HepG2 (cell line): ENCODE data around the gene CRYZ. TPM values are rescaled to one million over a fixed set of nuclear protein-coding genes. Genes with fewer than 3 reads are reported as not detected.

Experiments
- ATAC-seq: fragments of 200-7000 bp; cut with Tn5 transposase; 3 replicates; pipeline ENCODE4 v1.9.1; 2020; ENCODE audit warnings: mild to moderate bottlenecking, moderate library complexity
- BruUV-seq: library from RNA; stranded (reverse); fragments of 400-500 nt; replicated peaks from 2 replicates; lab custom pipeline; 2021; lab: Mats Ljungman, UMichigan
- CTCF ChIA-PET: fragments of 300-600 bp; formaldehyde crosslinking; extraction: SDS; loops from one replicate; lab custom pipeline; 2021; ENCODE audit warnings: low total read pairs, inconsistent platforms, low intra/inter-chr PET ratio; lab: Yijun Ruan, JAX
- POLR2A ChIA-PET: fragments of 350-600 bp; sonication (Branson Sonifier 250); formaldehyde crosslinking; loops from one replicate; lab custom pipeline; 2020; ENCODE audit warnings: antibody characterized with exemption, inconsistent platforms; lab: Yijun Ruan, JAX
- DNase-seq: peaks from one replicate; pipeline ENCODE4 v3.0.0-alpha.2; 2015; ENCODE audit warnings: low spot score
- FAIRE-seq: peaks from 3 replicates; lab custom pipeline; 2011; peaks lifted over from hg19 to GRCh38; lab: Jason Lieb, UNC
- H2AFZ ChIP-seq: one replicate; pipeline ENCODE4 v1.6.1; 2011; ENCODE audit warnings: low read length, inconsistent platforms
- H3K27ac ChIP-seq: fragments of 300-600 bp; 3 replicates; pipeline ENCODE4 v1.8.0; 2011; ENCODE audit warnings: mixed run types, mild to moderate bottlenecking, mixed read lengths, low read length, inconsistent platforms; ENCODE audit not compliant: insufficient read depth; ENCODE audit errors: extremely low read length
- H3K27me3 ChIP-seq, 2 experiments: fragments of 200-600 bp in 1 of 2; 2 replicates in 1 of 2; 3 replicates in 1 of 2; pipeline versions ENCODE4 v1.6.0 to v1.8.0; 2011; ENCODE audit warnings: low read length in 2 of 2, mild to moderate bottlenecking in 2 of 2, moderate library complexity in 2 of 2, inconsistent platforms in 1 of 2; ENCODE audit not compliant: insufficient read depth in 2 of 2, control insufficient read depth in 1 of 2
- H3K36me3 ChIP-seq, 2 experiments: fragments of 200-600 bp in 1 of 2; replicated peaks in 1 of 2; 2 replicates in 1 of 2; 3 replicates in 1 of 2; pipeline versions ENCODE4 v1.5.1 to v1.8.0; 2011; ENCODE audit warnings: low read length in 2 of 2, inconsistent platforms in 1 of 2; ENCODE audit not compliant: insufficient read depth in 2 of 2, control insufficient read depth in 1 of 2
- H3K4me1 ChIP-seq: 2 replicates; pipeline ENCODE4 v1.5.1; 2012; ENCODE audit warnings: low read length, inconsistent platforms; ENCODE audit not compliant: insufficient read depth
- H3K4me2 ChIP-seq: 2 replicates; pipeline ENCODE4 v1.6.0; 2011; ENCODE audit warnings: low read depth, low read length, inconsistent platforms
- H3K4me3 ChIP-seq, 3 experiments: fragments of 200-600 bp in 1 of 3; sonication (generic), shearing (Covaris generic) in 1 of 3; replicated peaks in 1 of 3; 2 replicates each; pipeline ENCODE4 v1.5.1; 2011 to 2016; ENCODE audit warnings: low read length in 3 of 3, inconsistent platforms in 2 of 3, low read depth in 2 of 3, mild to moderate bottlenecking in 2 of 3, control low read depth in 1 of 3, mixed read lengths in 1 of 3; ENCODE audit not compliant: insufficient read depth in 1 of 3
- H3K79me2 ChIP-seq: one replicate; pipeline ENCODE4 v1.6.1; 2011; ENCODE audit warnings: low read length, inconsistent platforms; ENCODE audit not compliant: insufficient read depth
- H3K9ac ChIP-seq: 2 replicates; pipeline ENCODE4 v1.6.0; 2011; ENCODE audit warnings: mild to moderate bottlenecking, low read depth, low read length, inconsistent platforms; ENCODE audit not compliant: insufficient read depth
- H3K9me3 ChIP-seq: 2 replicates; pipeline ENCODE4 v1.5.1; 2012; ENCODE audit warnings: mild to moderate bottlenecking, low read length
- H4K20me1 ChIP-seq: 2 replicates; pipeline ENCODE4 v1.6.0; 2011; ENCODE audit warnings: inconsistent platforms, mild to moderate bottlenecking, low read length, moderate library complexity; ENCODE audit not compliant: insufficient read depth
- CEBPG ChIP-seq: IDR thresholded peaks from 2 replicates; pipeline ENCODE4 v1.6.1; 2016
- CTCF ChIP-seq: sonication (generic); formaldehyde crosslinking; IDR thresholded peaks from 2 replicates; pipeline ENCODE4 v1.5.0; 2020; ENCODE audit warnings: mild to moderate bottlenecking, missing genetic modification reagents, moderate library complexity
- MXD4 ChIP-seq: IDR thresholded peaks from 2 replicates; pipeline ENCODE4 v1.6.1; 2016; ENCODE audit warnings: mild to moderate bottlenecking, missing biosample characterization, missing genetic modification reagents
- RARG ChIP-seq: sonication (generic); formaldehyde crosslinking; IDR thresholded peaks from 2 replicates; pipeline ENCODE4 v1.4.0; 2020; ENCODE audit warnings: low read depth, mild to moderate bottlenecking, missing genetic modification reagents
- SP1 ChIP-seq, 2 experiments: fragments of 450-650 bp in 1 of 2; sonication (generic) in 1 of 2; formaldehyde crosslinking in 1 of 2; IDR thresholded peaks; 2 replicates each; pipeline versions ENCODE4 v1.4.0 to v1.6.1; 2016 to 2020; ENCODE audit warnings: missing genetic modification reagents in 1 of 2
- SP5 ChIP-seq: IDR thresholded peaks from 2 replicates; pipeline ENCODE4 v1.6.1; 2016; ENCODE audit warnings: low read depth, borderline replicate concordance
- ZBTB34 ChIP-seq: sonication (generic); formaldehyde crosslinking; IDR thresholded peaks from 2 replicates; pipeline ENCODE4 v1.8.0; 2022; ENCODE audit warnings: mild to moderate bottlenecking, missing genetic modification reagents
- ZNF143 ChIP-seq: sonication (generic); formaldehyde crosslinking; IDR thresholded peaks from 2 replicates; pipeline ENCODE4 v1.4.0; 2020; ENCODE audit warnings: missing genetic modification reagents
- ZNF343 ChIP-seq: sonication (generic); formaldehyde crosslinking; IDR thresholded peaks from 2 replicates; pipeline ENCODE4 v1.4.0; 2020; ENCODE audit warnings: mild to moderate bottlenecking, missing genetic modification reagents
- ZNF512 ChIP-seq: sonication (generic); formaldehyde crosslinking; IDR thresholded peaks from 2 replicates; pipeline ENCODE4 v1.4.0; 2020; ENCODE audit warnings: mild to moderate bottlenecking, missing genetic modification reagents
- ZNF704 ChIP-seq: sonication (generic); formaldehyde crosslinking; IDR thresholded peaks from 2 replicates; pipeline ENCODE4 v1.8.1; 2023; ENCODE audit warnings: mild to moderate bottlenecking, inconsistent platforms, moderate library complexity, missing genetic modification reagents, borderline replicate concordance
- WGBS: methylation state at CpG from one replicate; pipeline ENCODE4 v1.1.6; 2017; ENCODE audit warnings: low lambda C conversion rate; 5-methylcytosine and 5-hydroxymethylcytosine counted together
- in situ Hi-C: cut with HindIII; loops from 2 replicates; pipeline ENCODE4 v1.10.0; 2017; ENCODE audit warnings: low pct_unique_long_range_greater_than_20kb; ENCODE audit not compliant: extremely low pct_ligation_motif_present
- intact Hi-C: fragments of 100-400 bp; cut with micrococcal nuclease; formaldehyde crosslinking; loops from one replicate; pipeline ENCODE4 v1.10.0; 2022; ENCODE audit not compliant: unreplicated experiment
- polyA plus RNA-seq, 8 experiments: library from polyadenylated mRNA; depleted of rRNA in 3 of 8; stranded (reverse) in 7 of 8; unstranded in 1 of 8; fragments of >200 nt; fragmentation: Illumina TruSeq in 4 of 8; extraction: Trizol in 4 of 8; gene quantifications; 2 replicates each; pipeline versions ENCODE4 v1.2.1 to v1.2.3, GENCODE V29; 2011 to 2016; ENCODE audit warnings: low read depth in 4 of 8, missing spikeins in 1 of 8, mixed read lengths in 1 of 8; ENCODE audit not compliant: insufficient read depth in 1 of 8
- total RNA-seq, 5 experiments: library from RNA; depleted of rRNA; stranded (reverse); fragments of >200 nt; fragmentation: Illumina TruSeq; extraction: Trizol; gene quantifications; 2 replicates each; pipeline ENCODE4 v1.2.3, GENCODE V29; 2016; ENCODE audit warnings: low read depth in 1 of 5

The CRYZ gene
- total and polyA plus RNA-seq, 2 of the 13 experiments (the other 11 are each of a cell fraction or from before 2014, with no cell fraction given), result 115 to 211 TPM

GRCh38 chr1:74767490-74767889 lies 34.6 kb upstream of the CRYZ start:
- Histone ChIP-seq H3K9ac (no peak overlapping the region), H2AFZ (no peak overlapping the region), H3K27me3 (no peaks in the 10 kb centered on the region; a peak in 1 of 5 replicates), H3K4me1 (no peaks in the 10 kb centered on the region), H3K9me3 (no peaks in the 10 kb centered on the region), H3K4me3 (no peak overlapping the region), H3K79me2 (no peaks in the 10 kb centered on the region), H3K27ac (no peak overlapping the region), H4K20me1 (no peaks in the 10 kb centered on the region), H3K36me3 (peaks cover 3 to 8% of the 10 kb centered on the region in 2 experiments; a peak in 3 of 5 replicates), H3K4me2 (no peak overlapping the region)
- TF ChIP-seq ZNF343 (CRISPR knock-in tag) (no peak), CTCF (CRISPR knock-in tag) (peak; percentile 25)
- ChIA-PET POLR2A (no interaction called here), CTCF (no interaction called here)
- peak; percentile 72 for ATAC-seq
- WGBS, result 88% methylated on average over 3 of the region's 3 CpGs
- in situ Hi-C loops, result no loop called here
- BruUV-seq, result no TSS peak
- peak; percentile 20 for DNase-seq
- no peak for FAIRE-seq
- intact Hi-C loops, result no loop called here

GRCh38 chr1:74766579-74766978 lies 33.7 kb upstream of the CRYZ start:
- Histone ChIP-seq H3K4me1 (no peaks in the 10 kb centered on the region), H3K9ac (no peak overlapping the region), H3K4me3 (no peak overlapping the region), H3K36me3 (peaks cover 3 to 8% of the 10 kb centered on the region in 2 experiments; a peak in 3 of 5 replicates), H3K9me3 (no peaks in the 10 kb centered on the region), H4K20me1 (no peaks in the 10 kb centered on the region), H3K27ac (no peak overlapping the region), H2AFZ (no peak overlapping the region), H3K4me2 (no peak overlapping the region), H3K79me2 (no peaks in the 10 kb centered on the region), H3K27me3 (no peaks in the 10 kb centered on the region; a peak in 1 of 5 replicates)
- FAIRE-seq, result no peak
- in situ Hi-C loops, result no loop called here
- intact Hi-C loops, result no loop called here
- CTCF ChIA-PET, result no interaction called here
- 98% methylated on average over 2 of the region's 2 CpGs for WGBS
- no peak for ATAC-seq
- DNase-seq, result no peak
- POLR2A ChIA-PET, result no interaction called here
- no TSS peak for BruUV-seq
- TF ChIP-seq RARG (CRISPR knock-in tag), result no peak
- TF ChIP-seq ZNF143 (CRISPR knock-in tag), result no peak
- no peak for TF ChIP-seq ZNF704 (CRISPR knock-in tag)
- no peak for TF ChIP-seq SP1 (IDR thresholded peaks at IDR 0.05)
- TF ChIP-seq SP1 (CRISPR knock-in tag; IDR thresholded peaks at IDR 0.05), result no peak
- TF ChIP-seq CEBPG, result no peak
- TF ChIP-seq MXD4 (CRISPR knock-in tag), result no peak
- no peak for TF ChIP-seq SP5 (CRISPR knock-in tag)
- no peak for TF ChIP-seq ZBTB34 (CRISPR knock-in tag)
- no peak for TF ChIP-seq ZNF512 (CRISPR knock-in tag)
